Measurements from ENCODE around the gene NTRK2. TPM values are rescaled to one million over a fixed set of nuclear protein-coding genes. Genes with fewer than 3 reads are reported as not detected.

Gene NTRK2
- total and polyA plus RNA-seq, 2 experiments from 2014 or later, result 0.03 TPM; not detected in 1

DNA sequence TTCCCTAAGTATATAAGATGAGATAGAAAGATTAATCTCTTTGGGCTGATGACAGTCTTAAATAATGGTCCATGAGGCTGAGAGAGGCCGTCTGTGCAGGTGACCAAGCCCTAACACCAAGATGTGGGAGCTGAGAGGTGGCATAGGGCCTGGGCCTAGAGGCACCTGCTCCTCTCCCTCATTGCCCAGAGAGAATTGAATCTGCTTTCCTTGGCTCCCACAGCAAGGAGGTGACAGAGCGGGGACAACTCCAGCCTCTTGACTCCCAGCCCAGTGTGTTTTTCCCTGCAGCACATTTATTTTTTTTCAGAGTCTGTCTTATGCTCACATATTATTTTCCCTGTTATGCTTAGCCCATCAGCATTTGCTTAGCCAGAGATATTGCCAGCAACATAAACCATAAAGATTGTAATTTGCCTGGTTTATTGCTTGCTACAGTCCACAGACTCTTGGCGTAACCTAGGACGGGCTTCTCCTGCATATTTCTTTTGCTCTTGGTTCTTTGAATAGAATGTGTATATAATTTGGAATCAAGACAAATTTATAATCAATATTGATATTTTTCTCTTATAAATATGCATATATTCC is 105.6 kb downstream of the NTRK2 start:
- H3K36me3 ChIP-seq (ENCODE audit: insufficient read depth), result no peaks in the 10 kb centered on the region

DNA sequence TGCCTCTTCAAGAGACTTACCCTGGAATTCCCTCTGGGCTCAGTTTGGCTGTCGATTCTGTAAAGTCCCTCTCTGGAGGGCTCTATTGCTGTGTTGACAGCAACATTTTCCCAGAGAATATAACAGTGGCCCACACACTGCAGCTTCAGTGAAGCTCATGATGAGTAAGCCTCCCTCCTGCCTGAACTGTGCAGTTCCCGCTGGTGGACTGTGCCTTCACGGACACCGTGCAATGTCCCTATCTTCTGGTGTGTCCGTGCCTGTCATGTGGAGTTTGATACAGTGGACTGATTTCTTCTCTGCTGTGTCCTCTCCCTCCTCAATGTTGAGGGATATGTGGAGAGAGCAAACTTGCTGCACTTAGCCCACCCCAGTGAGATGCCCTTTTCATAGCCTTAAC is 109.0 kb downstream of the NTRK2 start:
- Histone ChIP-seq H3K4me1 (ENCODE audit: insufficient read depth) (no peaks in the 10 kb centered on the region), H3K27ac (ENCODE audit: low read depth) (no peak overlapping the region), H3K36me3 (ENCODE audit: insufficient read depth) (no peaks in the 10 kb centered on the region), H3K27me3 (ENCODE audit: insufficient read depth) (no peaks in the 10 kb centered on the region), H3K4me2 (no peak overlapping the region), H2AFZ (no peak overlapping the region), H3K9me2 (ENCODE audit: insufficient read depth) (no peaks in the 10 kb centered on the region), H3K79me2 (replicated peaks; ENCODE audit: insufficient read depth) (no peaks in the 10 kb centered on the region), H3K4me3 (no peak overlapping the region), H3F3A (replicated peaks; ENCODE audit: low read depth) (no peaks in the 10 kb centered on the region), H4K20me1 (replicated peaks; ENCODE audit: insufficient read depth) (no peaks in the 10 kb centered on the region)
- no peaks in the 10 kb centered on the region for H3K9me3 Mint-ChIP-seq
- no peak overlapping the region for H3K4me3 Mint-ChIP-seq
- H3K4me1 Mint-ChIP-seq, result no peaks in the 10 kb centered on the region
- no peak for ATAC-seq
- no peak overlapping the region for H3K27ac Mint-ChIP-seq
- H3K27me3 Mint-ChIP-seq (ENCODE audit: insufficient read depth, low read depth, poor library complexity), result no peaks in the 10 kb centered on the region
- no peaks in the 10 kb centered on the region for H3K36me3 Mint-ChIP-seq (ENCODE audit: low read depth)
- no peak for DNase-seq (ENCODE audit: low spot score)
- TF ChIP-seq, protein P1, sequence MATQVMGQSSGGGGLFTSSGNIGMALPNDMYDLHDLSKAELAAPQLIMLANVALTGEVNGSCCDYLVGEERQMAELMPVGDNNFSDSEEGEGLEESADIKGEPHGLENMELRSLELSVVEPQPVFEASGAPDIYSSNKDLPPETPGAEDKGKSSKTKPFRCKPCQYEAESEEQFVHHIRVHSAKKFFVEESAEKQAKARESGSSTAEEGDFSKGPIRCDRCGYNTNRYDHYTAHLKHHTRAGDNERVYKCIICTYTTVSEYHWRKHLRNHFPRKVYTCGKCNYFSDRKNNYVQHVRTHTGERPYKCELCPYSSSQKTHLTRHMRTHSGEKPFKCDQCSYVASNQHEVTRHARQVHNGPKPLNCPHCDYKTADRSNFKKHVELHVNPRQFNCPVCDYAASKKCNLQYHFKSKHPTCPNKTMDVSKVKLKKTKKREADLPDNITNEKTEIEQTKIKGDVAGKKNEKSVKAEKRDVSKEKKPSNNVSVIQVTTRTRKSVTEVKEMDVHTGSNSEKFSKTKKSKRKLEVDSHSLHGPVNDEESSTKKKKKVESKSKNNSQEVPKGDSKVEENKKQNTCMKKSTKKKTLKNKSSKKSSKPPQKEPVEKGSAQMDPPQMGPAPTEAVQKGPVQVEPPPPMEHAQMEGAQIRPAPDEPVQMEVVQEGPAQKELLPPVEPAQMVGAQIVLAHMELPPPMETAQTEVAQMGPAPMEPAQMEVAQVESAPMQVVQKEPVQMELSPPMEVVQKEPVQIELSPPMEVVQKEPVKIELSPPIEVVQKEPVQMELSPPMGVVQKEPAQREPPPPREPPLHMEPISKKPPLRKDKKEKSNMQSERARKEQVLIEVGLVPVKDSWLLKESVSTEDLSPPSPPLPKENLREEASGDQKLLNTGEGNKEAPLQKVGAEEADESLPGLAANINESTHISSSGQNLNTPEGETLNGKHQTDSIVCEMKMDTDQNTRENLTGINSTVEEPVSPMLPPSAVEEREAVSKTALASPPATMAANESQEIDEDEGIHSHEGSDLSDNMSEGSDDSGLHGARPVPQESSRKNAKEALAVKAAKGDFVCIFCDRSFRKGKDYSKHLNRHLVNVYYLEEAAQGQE (IDR thresholded peaks at IDR 0.05; ENCODE audit: unreplicated experiment), result no peak
- TF ChIP-seq EZH2 (IDR thresholded peaks at IDR 0.05; ENCODE audit: low read depth, unreplicated experiment) (no peak), ZNF331 (CRISPR knock-in tag; IDR thresholded peaks at IDR 0.05; ENCODE audit: low read depth) (no peak), EZH2phosphoT487 (IDR thresholded peaks at IDR 0.05; ENCODE audit: unreplicated experiment) (no peak), STAT1 (IDR thresholded peaks at IDR 0.05; ENCODE audit: unreplicated experiment) (no peak), POLR2AphosphoS5 (IDR thresholded peaks at IDR 0.05; ENCODE audit: low read depth) (no peak), NANOG (IDR thresholded peaks at IDR 0.05; ENCODE audit: borderline replicate concordance) (no peak), JUNB (IDR thresholded peaks at IDR 0.05; ENCODE audit: unreplicated experiment) (no peak)
- TF ChIP-seq, protein P2, sequence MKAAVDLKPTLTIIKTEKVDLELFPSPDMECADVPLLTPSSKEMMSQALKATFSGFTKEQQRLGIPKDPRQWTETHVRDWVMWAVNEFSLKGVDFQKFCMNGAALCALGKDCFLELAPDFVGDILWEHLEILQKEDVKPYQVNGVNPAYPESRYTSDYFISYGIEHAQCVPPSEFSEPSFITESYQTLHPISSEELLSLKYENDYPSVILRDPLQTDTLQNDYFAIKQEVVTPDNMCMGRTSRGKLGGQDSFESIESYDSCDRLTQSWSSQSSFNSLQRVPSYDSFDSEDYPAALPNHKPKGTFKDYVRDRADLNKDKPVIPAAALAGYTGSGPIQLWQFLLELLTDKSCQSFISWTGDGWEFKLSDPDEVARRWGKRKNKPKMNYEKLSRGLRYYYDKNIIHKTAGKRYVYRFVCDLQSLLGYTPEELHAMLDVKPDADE (IDR thresholded peaks at IDR 0.05), result no peak
- TF ChIP-seq, protein P3, sequence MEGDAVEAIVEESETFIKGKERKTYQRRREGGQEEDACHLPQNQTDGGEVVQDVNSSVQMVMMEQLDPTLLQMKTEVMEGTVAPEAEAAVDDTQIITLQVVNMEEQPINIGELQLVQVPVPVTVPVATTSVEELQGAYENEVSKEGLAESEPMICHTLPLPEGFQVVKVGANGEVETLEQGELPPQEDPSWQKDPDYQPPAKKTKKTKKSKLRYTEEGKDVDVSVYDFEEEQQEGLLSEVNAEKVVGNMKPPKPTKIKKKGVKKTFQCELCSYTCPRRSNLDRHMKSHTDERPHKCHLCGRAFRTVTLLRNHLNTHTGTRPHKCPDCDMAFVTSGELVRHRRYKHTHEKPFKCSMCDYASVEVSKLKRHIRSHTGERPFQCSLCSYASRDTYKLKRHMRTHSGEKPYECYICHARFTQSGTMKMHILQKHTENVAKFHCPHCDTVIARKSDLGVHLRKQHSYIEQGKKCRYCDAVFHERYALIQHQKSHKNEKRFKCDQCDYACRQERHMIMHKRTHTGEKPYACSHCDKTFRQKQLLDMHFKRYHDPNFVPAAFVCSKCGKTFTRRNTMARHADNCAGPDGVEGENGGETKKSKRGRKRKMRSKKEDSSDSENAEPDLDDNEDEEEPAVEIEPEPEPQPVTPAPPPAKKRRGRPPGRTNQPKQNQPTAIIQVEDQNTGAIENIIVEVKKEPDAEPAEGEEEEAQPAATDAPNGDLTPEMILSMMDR (conservative IDR thresholded peaks at IDR 0.05; ENCODE audit: low read depth in 2 of 2), result no peak

More for the DNA sequence above, 105.6 kb downstream of the NTRK2 start:
- no peak overlapping the region for H3K27ac Mint-ChIP-seq
- H3K4me1 Mint-ChIP-seq, result peaks cover 3% of the 10 kb centered on the region
- Histone ChIP-seq H2AFZ (no peak overlapping the region), H3K79me2 (replicated peaks; ENCODE audit: insufficient read depth) (no peaks in the 10 kb centered on the region), H3K9me2 (ENCODE audit: insufficient read depth) (no peaks in the 10 kb centered on the region), H3K4me2 (no peak overlapping the region), H3K4me3 (no peak overlapping the region), H3F3A (replicated peaks; ENCODE audit: low read depth) (no peaks in the 10 kb centered on the region), H3K27ac (ENCODE audit: low read depth) (no peak overlapping the region), H3K27me3 (ENCODE audit: insufficient read depth) (no peaks in the 10 kb centered on the region), H3K4me1 (ENCODE audit: insufficient read depth) (no peaks in the 10 kb centered on the region), H4K20me1 (replicated peaks; ENCODE audit: insufficient read depth) (no peaks in the 10 kb centered on the region)
- H3K4me3 Mint-ChIP-seq, result no peak overlapping the region
- no peak for ATAC-seq
- TF ChIP-seq ZNF114 (CRISPR knock-in tag; IDR thresholded peaks at IDR 0.05) (no peak), EZH2phosphoT487 (IDR thresholded peaks at IDR 0.05; ENCODE audit: unreplicated experiment) (no peak)
- H3K36me3 Mint-ChIP-seq (ENCODE audit: low read depth), result no peaks in the 10 kb centered on the region
- no peaks in the 10 kb centered on the region for H3K9me3 Mint-ChIP-seq
- H3K27me3 Mint-ChIP-seq (ENCODE audit: insufficient read depth, low read depth, poor library complexity), result no peaks in the 10 kb centered on the region
- DNase-seq (ENCODE audit: low spot score), result no peak

Data from GM23338 (cell line).